Neural progenitor cell (in vitro differentiated cells): ENCODE measurements around the gene PRKCE. TPM values are rescaled to one million over a fixed set of nuclear protein-coding genes. Genes with fewer than 3 reads are reported as not detected.

Source experiments
- DNase-seq: peaks from one replicate; pipeline ENCODE4 v3.0.0-alpha.2; 2016; ENCODE audit warnings: low spot score
- H2AFZ ChIP-seq: fragments of 200-600 bp; sonication (generic); replicated peaks from 2 replicates; pipeline ENCODE4 v1.6.1; 2016; ENCODE audit warnings: antibody characterized with exemption
- H3F3A ChIP-seq: fragments of 200-600 bp; sonication (generic); 2 replicates; pipeline ENCODE4 v1.6.1; 2016; ENCODE audit warnings: antibody characterized with exemption, low read depth
- H3K27ac ChIP-seq: fragments of 200-600 bp; sonication (generic); 2 replicates; pipeline ENCODE4 v1.5.1; 2016; ENCODE audit warnings: mild to moderate bottlenecking
- H3K27me3 ChIP-seq: fragments of 200-600 bp; sonication (generic); 2 replicates; pipeline ENCODE4 v1.6.1; 2016; ENCODE audit warnings: mild to moderate bottlenecking, moderate library complexity
- H3K36me3 ChIP-seq: fragments of 200-600 bp; sonication (generic); 2 replicates; pipeline ENCODE4 v1.5.1; 2016
- H3K4me1 ChIP-seq: fragments of 200-600 bp; sonication (generic); 2 replicates; pipeline ENCODE4 v1.6.1; 2016; ENCODE audit warnings: mixed run types
- H3K4me2 ChIP-seq: fragments of 200-600 bp; sonication (generic); 2 replicates; pipeline ENCODE4 v1.6.1; 2016
- H3K4me3 ChIP-seq: fragments of 200-600 bp; sonication (generic); 2 replicates; pipeline ENCODE4 v1.5.1; 2016
- H3K79me2 ChIP-seq: fragments of 200-600 bp; sonication (generic); 2 replicates; pipeline ENCODE4 v1.6.1; 2016; ENCODE audit warnings: low read depth
- H3K9ac ChIP-seq: fragments of 200-600 bp; sonication (generic); 2 replicates; pipeline ENCODE4 v1.6.1; 2016
- H3K9me3 ChIP-seq: fragments of 200-600 bp; sonication (generic); 2 replicates; pipeline ENCODE4 v1.5.1; 2016; ENCODE audit warnings: low read depth
- H4K20me1 ChIP-seq: fragments of 200-600 bp; sonication (generic); 2 replicates; pipeline ENCODE4 v1.6.1; 2016; ENCODE audit warnings: low read depth
- H3K27ac Mint-ChIP-seq: 3 replicates; pipeline ENCODE4 v1.8.0; 2021; ENCODE audit warnings: mixed read lengths
- H3K27me3 Mint-ChIP-seq: 2 replicates; pipeline ENCODE4 v1.8.0; 2022; ENCODE audit warnings: low read depth, mild to moderate bottlenecking, inconsistent platforms, moderate library complexity, mixed read lengths; ENCODE audit not compliant: insufficient read depth
- H3K36me3 Mint-ChIP-seq: 3 replicates; pipeline ENCODE4 v1.8.0; 2021; ENCODE audit warnings: mixed read lengths
- H3K4me1 Mint-ChIP-seq: 3 replicates; pipeline ENCODE4 v1.8.0; 2021; ENCODE audit warnings: mixed read lengths
- H3K4me3 Mint-ChIP-seq: 3 replicates; pipeline ENCODE4 v1.8.0; 2021; ENCODE audit warnings: mild to moderate bottlenecking, moderate library complexity, mixed read lengths
- H3K9me3 Mint-ChIP-seq: 3 replicates; pipeline ENCODE4 v1.8.0; 2020; ENCODE audit warnings: mixed read lengths
- CTCF ChIP-seq: fragments of 200-600 bp; sonication (generic); IDR thresholded peaks from 2 replicates; pipeline ENCODE4 v1.5.1; 2017; ENCODE audit warnings: antibody characterized with exemption, mild to moderate bottlenecking
- EZH2 ChIP-seq: fragments of 200-600 bp; sonication (generic); IDR thresholded peaks from 2 replicates; pipeline ENCODE4 v1.6.1; 2017; ENCODE audit warnings: antibody characterized with exemption, mild to moderate bottlenecking, moderate library complexity
- EZH2phosphoT487 ChIP-seq: fragments of 200-600 bp; sonication (generic); IDR thresholded peaks from 2 replicates; pipeline ENCODE4 v1.6.1; 2017; ENCODE audit warnings: antibody characterized with exemption
- total RNA-seq: library from RNA; depleted of rRNA; stranded (reverse); fragments of >200 nt; gene quantifications from 2 replicates; pipeline ENCODE4 v1.2.3, GENCODE V29; 2015; ENCODE audit warnings: low replicate concordance

The PRKCE gene
- total RNA-seq, 1 donor from 2014 or later, result 4.1 TPM

DNA sequence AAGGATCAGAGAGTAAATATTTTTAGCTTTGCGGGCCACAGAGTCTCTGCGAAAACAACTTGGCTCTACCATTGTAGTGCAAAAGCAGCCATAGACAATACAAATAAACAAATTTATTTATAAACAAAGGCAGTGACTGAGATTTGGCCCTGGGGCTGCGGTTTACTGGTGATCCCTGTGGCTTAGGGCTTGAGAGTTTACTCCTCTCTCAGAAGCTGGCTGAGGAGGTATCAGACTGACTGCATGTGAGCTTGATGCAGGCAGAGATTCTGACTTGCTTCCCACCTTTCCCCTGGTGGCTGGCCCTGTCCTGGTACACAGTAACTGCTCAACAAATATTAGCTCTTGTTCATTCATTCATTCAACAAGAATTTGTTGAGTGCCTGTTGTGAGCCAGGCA, 81.5 kb downstream of the PRKCE start:
- no peaks in the 10 kb centered on the region for H3F3A ChIP-seq
- Mint-ChIP-seq H3K4me1 (peaks cover 4% of the 10 kb centered on the region), H3K4me3 (no peak overlapping the region), H3K27me3 (peaks cover 9% of the 10 kb centered on the region), H3K36me3 (no peaks in the 10 kb centered on the region), H3K9me3 (no peaks in the 10 kb centered on the region), H3K27ac (no peak overlapping the region)
- no peaks in the 10 kb centered on the region for H3K9me3 ChIP-seq
- no peaks in the 10 kb centered on the region for H3K36me3 ChIP-seq
- TF ChIP-seq CTCF (no peak), EZH2phosphoT487 (no peak), EZH2 (no peak)
- H2AFZ ChIP-seq, result no peak overlapping the region
- no peak overlapping the region for H3K4me2 ChIP-seq
- peaks cover 3% of the 10 kb centered on the region for H3K4me1 ChIP-seq
- no peaks in the 10 kb centered on the region for H4K20me1 ChIP-seq
- H3K27me3 ChIP-seq, result no peaks in the 10 kb centered on the region
- DNase-seq, result no peak
- H3K79me2 ChIP-seq, result no peaks in the 10 kb centered on the region
- H3K9ac ChIP-seq, result no peak overlapping the region
- no peak overlapping the region for H3K4me3 ChIP-seq
- no peak overlapping the region for H3K27ac ChIP-seq

- no peak overlapping the region for H3K4me3 Mint-ChIP-seq
- H3K4me2 ChIP-seq, result no peak overlapping the region
- peaks cover 4% of the 10 kb centered on the region for H3K4me1 Mint-ChIP-seq
- H3K9ac ChIP-seq, result no peak overlapping the region
- no peaks in the 10 kb centered on the region for H3K36me3 ChIP-seq
- no peak overlapping the region for H3K27ac ChIP-seq
- no peaks in the 10 kb centered on the region for H3K9me3 ChIP-seq
- no peak for DNase-seq
- H3K27me3 Mint-ChIP-seq, result peaks cover 9% of the 10 kb centered on the region
- H3F3A ChIP-seq, result no peaks in the 10 kb centered on the region
- no peaks in the 10 kb centered on the region for H3K36me3 Mint-ChIP-seq
- TF ChIP-seq EZH2, result no peak
- TF ChIP-seq CTCF, result no peak
- no peak for TF ChIP-seq EZH2phosphoT487
- H3K27ac Mint-ChIP-seq, result no peak overlapping the region
- no peak overlapping the region for H3K4me3 ChIP-seq
- no peaks in the 10 kb centered on the region for H3K79me2 ChIP-seq
- H3K9me3 Mint-ChIP-seq, result no peaks in the 10 kb centered on the region
- H3K4me1 ChIP-seq, result peaks cover 9% of the 10 kb centered on the region
- no peaks in the 10 kb centered on the region for H3K27me3 ChIP-seq
- H4K20me1 ChIP-seq, result no peaks in the 10 kb centered on the region
- H2AFZ ChIP-seq, result no peak overlapping the region
Observed at GRCh38 chr2:45734336-45734735, 82.9 kb downstream of the PRKCE start.

DNA sequence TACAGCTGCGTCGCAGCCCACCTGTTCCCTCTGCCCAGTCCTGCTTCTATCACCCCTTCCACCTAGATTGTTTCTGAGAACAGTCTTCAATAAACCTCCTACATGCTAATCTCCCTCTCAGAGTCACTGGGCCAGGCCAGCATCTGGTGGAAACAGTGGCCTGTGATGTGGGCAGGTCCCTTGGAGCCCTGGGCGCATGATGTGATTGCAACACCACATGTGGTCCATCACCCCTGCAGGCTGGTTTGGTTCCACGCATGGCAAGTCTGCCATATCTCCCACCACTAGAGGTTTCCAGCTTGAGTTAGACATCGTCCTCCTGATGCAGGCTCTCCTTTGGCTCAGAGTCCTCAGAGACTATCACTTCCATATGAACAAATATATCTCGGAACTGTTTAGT, 83.5 kb downstream of the PRKCE start:
- Mint-ChIP-seq H3K27ac (no peak overlapping the region), H3K4me3 (no peak overlapping the region), H3K36me3 (no peaks in the 10 kb centered on the region), H3K9me3 (no peaks in the 10 kb centered on the region), H3K4me1 (peaks cover 9% of the 10 kb centered on the region), H3K27me3 (peaks cover 6% of the 10 kb centered on the region)
- Histone ChIP-seq H3K79me2 (no peaks in the 10 kb centered on the region), H3K4me3 (no peak overlapping the region), H4K20me1 (no peaks in the 10 kb centered on the region), H3F3A (no peaks in the 10 kb centered on the region), H3K4me1 (peaks cover 16% of the 10 kb centered on the region), H3K9me3 (no peaks in the 10 kb centered on the region), H3K4me2 (no peak overlapping the region), H3K27me3 (no peaks in the 10 kb centered on the region), H3K9ac (no peak overlapping the region), H3K36me3 (no peaks in the 10 kb centered on the region), H3K27ac (no peak overlapping the region), H2AFZ (no peak overlapping the region)
- no peak for DNase-seq
- TF ChIP-seq CTCF, result no peak
- TF ChIP-seq EZH2, result no peak
- no peak for TF ChIP-seq EZH2phosphoT487
